GM23248 (cell line): ENCODE results near the gene LTBP3. TPM values are rescaled to one million over a fixed set of nuclear protein-coding genes. Genes with fewer than 3 reads are reported as not detected.

Experiments
- DNase-seq: peaks from one replicate; pipeline ENCODE4 v3.0.0-alpha.2; 2015
- H2AFZ ChIP-seq: fragments of 200-600 bp; sonication (generic); 2 replicates; pipeline ENCODE4 v1.6.1; 2016; ENCODE audit warnings: antibody characterized with exemption
- H3F3A ChIP-seq: fragments of 200-600 bp; sonication (generic); 2 replicates; pipeline ENCODE4 v1.6.1; 2016; ENCODE audit warnings: mild to moderate bottlenecking, antibody characterized with exemption, mixed run types; ENCODE audit not compliant: insufficient read depth
- H3K27ac ChIP-seq: fragments of 200-600 bp; sonication (generic); 2 replicates; pipeline ENCODE4 v1.5.1; 2016; ENCODE audit warnings: mild to moderate bottlenecking
- H3K27me3 ChIP-seq: fragments of 200-600 bp; sonication (generic); replicated peaks from 2 replicates; pipeline ENCODE4 v1.6.1; 2016; ENCODE audit warnings: mild to moderate bottlenecking; ENCODE audit not compliant: insufficient read depth
- H3K36me3 ChIP-seq: fragments of 200-600 bp; sonication (generic); 2 replicates; pipeline ENCODE4 v1.6.1; 2016; ENCODE audit warnings: low read depth, mild to moderate bottlenecking
- H3K4me1 ChIP-seq: fragments of 200-600 bp; sonication (generic); 2 replicates; pipeline ENCODE4 v1.6.1; 2016; ENCODE audit warnings: mild to moderate bottlenecking; ENCODE audit not compliant: insufficient read depth
- H3K4me2 ChIP-seq: fragments of 200-600 bp; sonication (generic); one replicate; pipeline ENCODE4 v1.6.1; 2016; ENCODE audit warnings: mild to moderate bottlenecking; ENCODE audit not compliant: unreplicated experiment
- H3K4me3 ChIP-seq: fragments of 200-600 bp; sonication (generic); 2 replicates; pipeline ENCODE4 v1.5.1; 2016; ENCODE audit warnings: mild to moderate bottlenecking
- H3K79me2 ChIP-seq: fragments of 200-600 bp; sonication (generic); 2 replicates; pipeline ENCODE4 v1.6.1; 2016; ENCODE audit warnings: mild to moderate bottlenecking; ENCODE audit not compliant: insufficient read depth
- H3K9ac ChIP-seq: fragments of 200-600 bp; sonication (generic); 2 replicates; pipeline ENCODE4 v1.6.1; 2016; ENCODE audit warnings: mild to moderate bottlenecking
- H3K9me2 ChIP-seq: fragments of 200-600 bp; sonication (generic); 2 replicates; pipeline ENCODE4 v1.6.1; 2016; ENCODE audit warnings: mixed run types, mild to moderate bottlenecking, moderate library complexity; ENCODE audit not compliant: insufficient read depth
- H3K9me3 ChIP-seq: fragments of 200-600 bp; sonication (generic); one replicate; pipeline ENCODE4 v1.6.1; 2017; ENCODE audit warnings: low read depth
- H4K20me1 ChIP-seq: fragments of 200-600 bp; sonication (generic); 2 replicates; pipeline ENCODE4 v1.6.0; 2016; ENCODE audit not compliant: insufficient read depth
- EZH2 ChIP-seq: fragments of 200-600 bp; sonication (generic); IDR thresholded peaks from 2 replicates; pipeline ENCODE4 v1.6.1; 2018; ENCODE audit warnings: antibody characterized with exemption, mild to moderate bottlenecking; ENCODE audit not compliant: insufficient read depth, poor library complexity, severe bottlenecking
- EZH2phosphoT487 ChIP-seq: fragments of 200-600 bp; sonication (generic); IDR thresholded peaks from 2 replicates; pipeline ENCODE4 v1.6.1; 2018; ENCODE audit warnings: antibody characterized with exemption, moderate library complexity, mild to moderate bottlenecking, low read depth; ENCODE audit not compliant: insufficient read depth
- WGBS, 2 experiments: methylation state at CpG; one replicate each; pipeline ENCODE4 v1.1.6; 2015 to 2017; ENCODE audit warnings: low lambda C conversion rate in 2 of 2, low coverage in 1 of 2; ENCODE audit errors: missing lambda C conversion rate in 2 of 2; 5-methylcytosine and 5-hydroxymethylcytosine counted together
- in situ Hi-C: fragments of 300-500 bp; cut with MboI; formaldehyde crosslinking; loops from 2 replicates; pipeline ENCODE4 v1.15.0; 2020
- polyA plus RNA-seq: library from polyadenylated mRNA; unstranded; fragments of >200 nt; fragmentation: Nextera tagmentation; extraction: Ambion mirVana; gene quantifications from 2 replicates; pipeline ENCODE4 v1.2.1, GENCODE V29; 2016
- total RNA-seq: library from RNA; depleted of rRNA; stranded (reverse); fragments of >200 nt; shearing (Covaris generic); gene quantifications from 2 replicates; pipeline ENCODE4 v1.2.3, GENCODE V29; 2014

Gene LTBP3
- total and polyA plus RNA-seq, 2 experiments from 2014 or later = 39.6 to 112 TPM

DNA sequence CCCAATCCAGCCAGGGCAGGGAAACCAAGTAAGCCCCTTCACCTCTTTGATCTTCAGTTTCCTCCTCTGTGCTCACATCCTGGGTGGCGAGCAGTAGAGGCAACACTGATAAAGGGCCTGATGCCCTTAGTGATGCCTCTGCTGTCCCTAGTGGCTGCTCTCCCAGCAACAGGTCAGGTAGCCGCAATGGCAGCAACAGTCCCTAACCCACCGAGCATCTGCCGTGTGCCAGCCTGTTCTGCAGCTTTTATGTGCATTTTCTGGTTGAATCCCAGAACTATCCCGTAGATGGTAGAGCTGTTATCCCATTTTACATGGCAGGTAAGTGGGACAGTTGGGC lies 28.0 kb downstream of the LTBP3 start:
- 0 out of 2 replicates have a peak, but pooled peaks cover 11% of the 10 kb centered on the region for H3K4me1 ChIP-seq
- H4K20me1 ChIP-seq = no peaks in the 10 kb centered on the region
- 86 to 90% methylated on average over 5 of the region's 5 CpGs for WGBS, 2 experiments
- no peak overlapping the region for H3K4me3 ChIP-seq
- no peak overlapping the region for H3K4me2 ChIP-seq
- no peak for TF ChIP-seq EZH2
- TF ChIP-seq EZH2phosphoT487 = no peak
- no peak overlapping the region for H3K9ac ChIP-seq
- no peaks in the 10 kb centered on the region for H3K9me2 ChIP-seq
- peaks cover 54% of the 10 kb centered on the region for H3K79me2 ChIP-seq
- DNase-seq = peak; percentile 23
- no peaks in the 10 kb centered on the region for H3K9me3 ChIP-seq
- H3K36me3 ChIP-seq = peaks cover 43% of the 10 kb centered on the region
- in situ Hi-C loops = no loop called here
- H3K27ac ChIP-seq = no peak overlapping the region
- peaks cover 15% of the 10 kb centered on the region for H3F3A ChIP-seq
- H2AFZ ChIP-seq = no peak overlapping the region
- no peaks in the 10 kb centered on the region for H3K27me3 ChIP-seq

DNA sequence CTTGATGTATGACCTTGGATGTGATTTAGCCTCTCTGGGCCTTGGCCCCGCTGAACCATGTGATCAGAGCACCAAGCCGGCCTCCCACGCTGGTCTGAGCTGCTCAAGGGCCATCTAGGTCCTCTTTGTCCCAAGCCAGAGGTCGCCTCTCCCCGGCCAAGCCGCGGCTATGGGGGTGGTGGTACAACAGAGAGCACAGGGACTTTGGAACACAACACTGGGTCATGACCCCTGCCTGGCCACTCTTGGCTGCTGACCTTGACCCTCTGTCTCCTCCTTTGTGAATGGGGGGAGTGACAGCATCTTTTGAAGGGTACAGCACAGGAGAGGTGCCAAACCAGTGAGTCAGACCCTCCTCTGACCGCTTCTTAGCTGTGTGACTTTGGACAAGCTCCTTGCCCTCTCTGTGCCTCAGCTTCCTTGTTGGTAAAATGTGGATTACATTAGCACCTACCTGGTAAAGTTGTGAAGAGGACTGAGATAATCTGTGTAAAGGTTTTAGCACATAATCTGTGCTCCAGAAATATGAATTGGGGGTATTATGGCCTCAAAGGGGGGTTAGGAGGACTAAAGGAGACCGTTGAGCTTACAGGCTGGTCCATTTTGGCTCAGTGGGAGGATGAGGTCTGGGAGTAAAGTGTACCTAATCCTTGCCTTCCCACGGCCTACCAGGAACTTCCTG lies 28.5 kb downstream of the LTBP3 start:
- no peak for DNase-seq
- 81 to 88% methylated on average over 10 of the region's 10 CpGs for WGBS, 2 experiments
- in situ Hi-C loops = no loop called here
- Histone ChIP-seq H3K27ac (no peak overlapping the region), H3K4me2 (no peak overlapping the region), H3K4me3 (no peak overlapping the region), H3K79me2 (peaks cover 56% of the 10 kb centered on the region), H4K20me1 (no peaks in the 10 kb centered on the region), H3K36me3 (peaks cover 43% of the 10 kb centered on the region), H3K9me2 (no peaks in the 10 kb centered on the region), H3F3A (peaks cover 15% of the 10 kb centered on the region), H3K27me3 (no peaks in the 10 kb centered on the region), H3K9ac (no peak overlapping the region), H3K4me1 (0 out of 2 replicates have a peak, but pooled peaks cover 11% of the 10 kb centered on the region), H2AFZ (no peak overlapping the region), H3K9me3 (no peaks in the 10 kb centered on the region)
- TF ChIP-seq EZH2 = no peak
- no peak for TF ChIP-seq EZH2phosphoT487

DNA sequence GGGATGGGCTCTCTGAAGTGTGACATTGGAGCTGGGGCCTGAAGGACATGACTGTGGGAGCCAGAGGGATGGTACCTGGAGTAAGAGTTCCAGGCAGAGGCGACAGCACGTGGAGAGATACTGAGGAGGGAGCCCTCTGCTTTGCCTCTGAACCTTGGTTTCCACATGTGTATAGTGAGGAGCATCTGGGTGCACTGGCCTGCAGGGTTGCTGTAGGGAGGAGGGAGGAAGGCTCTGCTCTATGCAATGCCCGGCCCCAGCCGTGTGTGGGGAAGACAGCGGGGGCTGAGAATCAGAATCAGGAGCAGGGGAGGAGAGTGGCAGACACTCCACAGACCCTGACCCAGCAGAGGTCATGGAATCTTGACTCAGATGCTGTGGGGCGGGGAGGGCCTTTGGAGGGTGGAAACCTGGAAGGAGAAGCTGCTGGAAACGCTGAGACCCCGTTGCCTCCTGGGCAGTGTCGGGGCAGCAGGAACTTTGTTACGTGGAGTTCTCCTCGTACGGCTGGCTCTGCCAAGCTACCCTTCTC lies 29.3 kb downstream of the LTBP3 start:
- Histone ChIP-seq H3K9ac (no peak overlapping the region), H3K79me2 (peaks cover 56% of the 10 kb centered on the region), H2AFZ (no peak overlapping the region), H3K27me3 (no peaks in the 10 kb centered on the region), H3F3A (peaks cover 15% of the 10 kb centered on the region), H3K36me3 (peaks cover 43% of the 10 kb centered on the region), H3K4me2 (no peak overlapping the region), H3K9me3 (no peaks in the 10 kb centered on the region), H3K9me2 (no peaks in the 10 kb centered on the region), H3K4me1 (peaks cover 18% of the 10 kb centered on the region), H3K4me3 (no peak overlapping the region), H3K27ac (no peak overlapping the region), H4K20me1 (no peaks in the 10 kb centered on the region)
- no peak for DNase-seq
- in situ Hi-C loops = no loop called here
- TF ChIP-seq EZH2 = no peak
- TF ChIP-seq EZH2phosphoT487 = no peak
- WGBS, 2 experiments = 81 to 83% methylated on average over 12 of the region's 12 CpGs

DNA sequence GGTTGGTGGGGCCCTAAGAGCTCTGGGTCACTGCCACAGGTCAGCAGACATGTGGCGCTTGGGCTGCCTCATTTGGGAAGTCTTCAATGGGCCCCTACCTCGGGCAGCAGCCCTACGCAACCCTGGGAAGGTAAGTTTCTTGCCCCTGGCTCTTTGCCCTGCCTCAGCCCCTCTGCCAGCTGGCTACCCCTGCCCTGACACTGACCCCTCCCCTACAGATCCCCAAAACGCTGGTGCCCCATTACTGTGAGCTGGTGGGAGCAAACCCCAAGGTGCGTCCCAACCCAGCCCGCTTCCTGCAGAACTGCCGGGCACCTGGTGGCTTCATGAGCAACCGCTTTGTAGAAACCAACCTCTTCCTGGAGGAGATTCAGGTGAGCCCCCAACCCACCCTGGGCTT lies 31.4 kb downstream of the LTBP3 start:
- peak overlapping the region; percentile 99 for H3K9ac ChIP-seq
- H3K27ac ChIP-seq = no peak overlapping the region
- no peaks in the 10 kb centered on the region for H3K9me2 ChIP-seq
- no peaks in the 10 kb centered on the region for H3K27me3 ChIP-seq
- no peaks in the 10 kb centered on the region for H4K20me1 ChIP-seq
- peaks cover 4% of the 10 kb centered on the region; the same call in 1 of the 2 replicates for H3F3A ChIP-seq
- H3K36me3 ChIP-seq = peaks cover 32% of the 10 kb centered on the region
- peaks cover 18% of the 10 kb centered on the region for H3K4me1 ChIP-seq
- H3K9me3 ChIP-seq = no peaks in the 10 kb centered on the region
- H3K4me3 ChIP-seq = peak overlapping the region; percentile 92; the same call in 1 of the 2 replicates
- TF ChIP-seq EZH2 (no peak), EZH2phosphoT487 (no peak)
- no peak for DNase-seq
- no peak overlapping the region for H3K4me2 ChIP-seq
- H3K79me2 ChIP-seq = peaks cover 56% of the 10 kb centered on the region
- H2AFZ ChIP-seq = no peak overlapping the region
- WGBS, 2 experiments = 91 to 96% methylated on average over 8 of the region's 8 CpGs
- in situ Hi-C loops = no loop called here
